HG03045 (cell line): ENCODE data around the gene VWA3B.
"Not testable (repeated sequence)": the region's sequence is repeated elsewhere in the genome, so short reads cannot be mapped to it uniquely, and the experiment has no call there.

ENCODE experiments used
- ATAC-seq: cut with Tn5 transposase; IDR thresholded peaks from one replicate; pipeline ENCODE4 v1.9.1; 2021; ENCODE audit warnings: mild to moderate bottlenecking, moderate library complexity; ENCODE audit not compliant: unreplicated experiment

Gene VWA3B

GRCh38 chr2:98086491-98087446, at the start of gene VWA3B:
TSS of gene VWA3B (plus strand) at chr2:98087167. CDS start at chr2:98093093, 5,926 bp downstream.
- ATAC-seq, result peak; percentile 92

GRCh38 chr2:98037206-98037605, 49.8 kb upstream of the VWA3B start:
- ATAC-seq, result no peak

- no peak for ATAC-seq
These were observed 49.2 kb upstream of the VWA3B start for GRCh38 chr2:98037666-98038336.

GRCh38 chr2:98039085-98039756, 47.7 kb upstream of the VWA3B start:
- no peak for ATAC-seq

- ATAC-seq, result no peak
These were observed 46.5 kb upstream of the VWA3B start for GRCh38 chr2:98040331-98040939.

- no peak for ATAC-seq
These were observed 43.9 kb upstream of the VWA3B start for GRCh38 chr2:98043101-98043500.

GRCh38 chr2:98044730-98045129, 42.2 kb upstream of the VWA3B start:
- not testable (repeated sequence) for ATAC-seq

- ATAC-seq, result no peak
These were observed 36.9 kb upstream of the VWA3B start for GRCh38 chr2:98050070-98050469.

GRCh38 chr2:98058191-98058975, 28.6 kb upstream of the VWA3B start:
- no peak for ATAC-seq

- no peak for ATAC-seq
These were observed 26.7 kb upstream of the VWA3B start for GRCh38 chr2:98060277-98060676.

- no peak for ATAC-seq
These were observed 23.6 kb upstream of the VWA3B start for GRCh38 chr2:98063291-98063854.

- no peak for ATAC-seq
These were observed 21.2 kb upstream of the VWA3B start for GRCh38 chr2:98065808-98066207.

- ATAC-seq, result no peak
These were observed 19.8 kb upstream of the VWA3B start for GRCh38 chr2:98067160-98067559.

GRCh38 chr2:98070081-98070480, 16.9 kb upstream of the VWA3B start:
- ATAC-seq, result no peak

GRCh38 chr2:98072442-98072841, 14.5 kb upstream of the VWA3B start:
- no peak for ATAC-seq

- no peak for ATAC-seq
These were observed 8.3 kb upstream of the VWA3B start for GRCh38 chr2:98078701-98079100.

- ATAC-seq, result no peak
These were observed 2.7 kb upstream of the VWA3B start for GRCh38 chr2:98084151-98084868.

- ATAC-seq, result no peak
These were observed 2.1 kb upstream of the VWA3B start for GRCh38 chr2:98084869-98085238.

GRCh38 chr2:98085649-98086048, 1.3 kb upstream of the VWA3B start:
- ATAC-seq, result no peak
